ENCODE results near the gene ZNF142. TPM values are rescaled to one million over a fixed set of nuclear protein-coding genes. Genes with fewer than 3 reads are reported as not detected.

Gene ZNF142
- polyA plus RNA-seq, 3 donors = 0.72 to 15.6 (median 3.3) TPM

DNA sequence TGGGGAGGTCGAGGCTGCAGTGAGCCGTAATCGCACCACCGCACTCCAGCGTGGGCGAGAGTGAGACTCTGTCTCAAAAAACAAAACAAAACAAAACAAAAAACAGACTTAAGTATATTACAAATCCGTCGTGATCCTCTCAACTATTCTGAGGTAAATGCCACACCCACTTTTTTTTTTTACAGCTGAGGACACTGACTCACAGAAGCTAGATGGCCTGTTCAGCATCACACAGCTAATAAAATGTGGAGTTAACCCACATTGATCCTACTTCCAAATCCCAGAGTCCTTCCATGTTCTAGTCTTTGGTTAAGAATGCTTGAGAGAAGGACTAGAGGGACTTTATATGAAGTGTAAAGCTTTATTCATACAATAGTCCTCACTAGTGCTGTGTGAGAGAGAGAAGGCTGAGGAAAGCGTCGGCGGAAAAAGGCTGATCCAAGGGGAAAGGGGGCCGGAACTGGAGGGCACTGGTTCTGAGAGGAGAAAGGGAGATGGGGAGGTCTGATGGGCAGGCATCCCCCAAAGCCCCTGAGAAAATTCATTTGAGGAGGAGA, 11.8 kb upstream of the ZNF142 start:
- Histone ChIP-seq H3K36me3 (replicated peaks in 1 of 2; ENCODE audit: control insufficient read depth in 1 of 2, insufficient read depth in 2 of 2, low read length in 2 of 2) (peaks cover 19 to 26% of the 10 kb centered on the region in 2 donors), H3K9ac (ENCODE audit: insufficient read depth, low read length, poor library complexity, severe bottlenecking) (peak overlapping the region; percentile 76), H3K79me2 (ENCODE audit: insufficient read depth, low read length) (peaks cover 24% of the 10 kb centered on the region), H3K27me3 (ENCODE audit: control insufficient read depth in 2 of 2, insufficient read depth in 2 of 2, low read length in 2 of 2) (no peaks in the 10 kb centered on the region), H4K20me1 (ENCODE audit: insufficient read depth, low read length) (no peaks in the 10 kb centered on the region), H3K4me1 (ENCODE audit: control insufficient read depth in 1 of 2, insufficient read depth in 2 of 2, low read length in 2 of 2) (peaks cover 16 to 20% of the 10 kb centered on the region in 2 donors), H3K27ac (ENCODE audit: low read depth in 1 of 2, low read length in 2 of 2) (peak overlapping the region; percentile 10 to 81), H3K4me2 (replicated peaks; ENCODE audit: extremely low read depth, low read length, poor library complexity, severe bottlenecking) (peak overlapping the region; percentile 91), H2AFZ (ENCODE audit: insufficient read depth, low read depth, low read length, poor library complexity, severe bottlenecking) (peak overlapping the region; percentile 98), H3K4me3 (replicated peaks in 1 of 3; ENCODE audit: low read depth in 2 of 3, low read length in 3 of 3) (peak overlapping the region; percentile 55 to 98 (median 62)), H3K9me3 (replicated peaks in 1 of 2; ENCODE audit: control insufficient read depth in 1 of 2, insufficient read depth in 1 of 2, low read length in 2 of 2) (no peaks in the 10 kb centered on the region)
- Mint-ChIP-seq H3K4me1 (peaks cover 22% of the 10 kb centered on the region), H3K36me3 (peaks cover 19 to 25% of the 10 kb centered on the region in 2 donors), H3K27me3 (ENCODE audit: low read depth in 3 of 3) (no peaks in the 10 kb centered on the region), H3K27ac (peak overlapping the region; percentile 86 to 97 (median 90)), H3K9me3 (no peaks in the 10 kb centered on the region), H3K4me3 (peak overlapping the region; percentile 96 to 99)
- DNase-seq = no peak
- TF ChIP-seq, protein P1, sequence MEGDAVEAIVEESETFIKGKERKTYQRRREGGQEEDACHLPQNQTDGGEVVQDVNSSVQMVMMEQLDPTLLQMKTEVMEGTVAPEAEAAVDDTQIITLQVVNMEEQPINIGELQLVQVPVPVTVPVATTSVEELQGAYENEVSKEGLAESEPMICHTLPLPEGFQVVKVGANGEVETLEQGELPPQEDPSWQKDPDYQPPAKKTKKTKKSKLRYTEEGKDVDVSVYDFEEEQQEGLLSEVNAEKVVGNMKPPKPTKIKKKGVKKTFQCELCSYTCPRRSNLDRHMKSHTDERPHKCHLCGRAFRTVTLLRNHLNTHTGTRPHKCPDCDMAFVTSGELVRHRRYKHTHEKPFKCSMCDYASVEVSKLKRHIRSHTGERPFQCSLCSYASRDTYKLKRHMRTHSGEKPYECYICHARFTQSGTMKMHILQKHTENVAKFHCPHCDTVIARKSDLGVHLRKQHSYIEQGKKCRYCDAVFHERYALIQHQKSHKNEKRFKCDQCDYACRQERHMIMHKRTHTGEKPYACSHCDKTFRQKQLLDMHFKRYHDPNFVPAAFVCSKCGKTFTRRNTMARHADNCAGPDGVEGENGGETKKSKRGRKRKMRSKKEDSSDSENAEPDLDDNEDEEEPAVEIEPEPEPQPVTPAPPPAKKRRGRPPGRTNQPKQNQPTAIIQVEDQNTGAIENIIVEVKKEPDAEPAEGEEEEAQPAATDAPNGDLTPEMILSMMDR (IDR thresholded peaks at IDR 0.05) = no peak
- intact Hi-C loops (cut with micrococcal nuclease) = loop anchor here in 1 of 2 donors (10.0 kb wide), 1 partner anchor 266 kb away; no protein-coding TSS in a partner anchor
- 16% methylated on average over 5 of the region's 12 CpGs for WGBS (ENCODE audit: insufficient coverage)

DNA sequence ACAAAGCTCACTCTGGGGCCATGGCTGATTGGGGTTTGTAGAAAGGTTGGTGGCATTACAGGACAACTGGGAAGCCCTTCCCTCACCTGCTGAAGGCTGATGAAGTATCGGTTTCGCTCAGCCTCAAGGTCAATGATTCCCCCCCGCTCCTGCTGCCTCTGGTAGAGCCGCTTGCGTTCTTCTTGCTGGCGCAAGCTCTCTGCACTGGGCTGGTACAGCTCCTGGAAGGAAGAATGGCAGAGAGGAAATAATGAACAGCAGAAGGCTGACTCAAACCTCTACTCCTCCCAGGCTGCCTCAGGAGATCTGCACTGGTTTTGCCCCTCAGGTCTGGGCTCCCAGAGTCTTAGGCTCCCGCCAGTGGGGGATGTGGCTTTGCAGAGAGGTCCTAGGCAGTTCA, 5.2 kb upstream of the ZNF142 start:
- Histone ChIP-seq H3K9me3 (replicated peaks in 1 of 2; ENCODE audit: control insufficient read depth in 1 of 2, insufficient read depth in 1 of 2, low read length in 2 of 2) (no peaks in the 10 kb centered on the region), H3K9ac (ENCODE audit: insufficient read depth, low read length, poor library complexity, severe bottlenecking) (no peak overlapping the region), H3K36me3 (replicated peaks in 1 of 2; ENCODE audit: control insufficient read depth in 1 of 2, insufficient read depth in 2 of 2, low read length in 2 of 2) (peaks cover 61 to 75% of the 10 kb centered on the region in 2 donors), H3K27me3 (ENCODE audit: control insufficient read depth in 2 of 2, insufficient read depth in 2 of 2, low read length in 2 of 2) (no peaks in the 10 kb centered on the region), H3K79me2 (ENCODE audit: insufficient read depth, low read length) (peaks cover 9% of the 10 kb centered on the region), H3K27ac (ENCODE audit: low read depth in 1 of 2, low read length in 2 of 2) (no peak overlapping the region), H2AFZ (ENCODE audit: insufficient read depth, low read depth, low read length, poor library complexity, severe bottlenecking) (no peak overlapping the region), H4K20me1 (ENCODE audit: insufficient read depth, low read length) (no peaks in the 10 kb centered on the region), H3K4me1 (ENCODE audit: control insufficient read depth in 1 of 2, insufficient read depth in 2 of 2, low read length in 2 of 2) (peaks cover 7% of the 10 kb centered on the region in 2 donors), H3K4me3 (replicated peaks in 1 of 3; ENCODE audit: low read depth in 2 of 3, low read length in 3 of 3) (no peak overlapping the region), H3K4me2 (replicated peaks; ENCODE audit: extremely low read depth, low read length, poor library complexity, severe bottlenecking) (no peak overlapping the region)
- Mint-ChIP-seq H3K9me3 (no peaks in the 10 kb centered on the region), H3K36me3 (peaks cover 57 to 68% of the 10 kb centered on the region in 2 donors), H3K4me1 (peaks cover 9% of the 10 kb centered on the region), H3K27me3 (ENCODE audit: low read depth in 3 of 3) (peaks cover 0 to 3% (median 0%) of the 10 kb centered on the region in 3 donors), H3K4me3 (no peak overlapping the region), H3K27ac (no peak overlapping the region)
- intact Hi-C loops (cut with micrococcal nuclease) = no loop called here
- WGBS (ENCODE audit: insufficient coverage) = 100% methylated on average over 2 of the region's 7 CpGs
- no peak for DNase-seq
- TF ChIP-seq, protein P1 (IDR thresholded peaks at IDR 0.05) = no peak
